Activated T-helper 1 cell treated with anti-CD3 and anti-CD28 coated beads, Interleukin-12 subunit alpha, Interleukin-12 subunit beta, Interleukin-2, Interleukin-4 antibody, amounts not matched to agents 30 ng/mL and 10 ng/mL and 1 ng/mL, durations not matched to agents 14 hours and 24 hours and 36 hours (primary cell): Measurements from ENCODE around the gene HSF2. TPM values are rescaled to one million over a fixed set of nuclear protein-coding genes. Genes with fewer than 3 reads are reported as not detected.
"Not testable (repeated sequence)": the region's sequence is repeated elsewhere in the genome, so short reads cannot be mapped to it uniquely, and the experiment has no call there.

ENCODE experiments used
- DNase-seq: peaks from one replicate; pipeline ENCODE4 v3.0.0; 2021; ENCODE audit warnings: low spot score
- H3K27ac Mint-ChIP-seq: one replicate; pipeline ENCODE4 v1.8.0; 2021; ENCODE audit warnings: mild to moderate bottlenecking, mixed read lengths
- H3K27me3 Mint-ChIP-seq: one replicate; pipeline ENCODE4 v1.8.0; 2022; ENCODE audit warnings: mild to moderate bottlenecking, moderate library complexity, mixed read lengths; ENCODE audit not compliant: insufficient read depth
- H3K36me3 Mint-ChIP-seq: one replicate; pipeline ENCODE4 v1.8.0; 2021; ENCODE audit warnings: low read depth, mixed read lengths
- H3K4me1 Mint-ChIP-seq: one replicate; pipeline ENCODE4 v1.8.0; 2021; ENCODE audit warnings: low read depth, mixed read lengths
- H3K4me3 Mint-ChIP-seq: one replicate; pipeline ENCODE4 v1.8.0; 2021; ENCODE audit warnings: mild to moderate bottlenecking, moderate library complexity, mixed read lengths
- H3K9me3 Mint-ChIP-seq: one replicate; pipeline ENCODE4 v1.8.0; 2021; ENCODE audit warnings: mixed read lengths
- intact Hi-C: fragments of 100-400 bp; cut with micrococcal nuclease; formaldehyde crosslinking; loops from one replicate; pipeline ENCODE4 v1.15.1; 2024
- total RNA-seq: library from RNA; stranded (reverse); gene quantifications from 2 replicates; pipeline ENCODE4 v1.2.3, GENCODE V29; 2022

Gene HSF2
- total RNA-seq, 1 donor from 2014 or later = 14.7 TPM

DNA sequence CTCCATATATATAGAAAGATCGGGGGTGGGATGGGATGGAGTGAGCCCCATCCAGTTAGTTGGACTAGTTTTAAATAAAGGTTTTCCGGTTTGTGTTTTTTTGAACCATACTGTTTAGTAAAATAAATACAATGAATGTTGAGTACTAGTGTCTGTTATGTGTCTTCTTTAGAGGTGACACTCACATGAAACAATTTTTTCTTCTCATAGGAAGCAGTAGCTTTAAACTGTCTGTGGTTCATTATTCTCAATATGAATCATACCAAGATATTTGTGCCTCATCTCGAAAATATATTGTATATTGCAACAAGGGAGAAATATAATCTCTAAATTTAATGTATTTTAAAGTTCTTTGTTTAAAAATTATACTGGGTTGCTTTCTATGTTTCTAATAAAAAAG, 33.4 kb downstream of the HSF2 start:
- DNase-seq = no peak
- Mint-ChIP-seq H3K36me3 (peaks cover 41% of the 10 kb centered on the region), H3K4me1 (no peaks in the 10 kb centered on the region), H3K9me3 (peaks cover 8% of the 10 kb centered on the region), H3K27ac (no peak overlapping the region), H3K27me3 (no peaks in the 10 kb centered on the region), H3K4me3 (no peak overlapping the region)
- intact Hi-C loops = no loop called here

DNA sequence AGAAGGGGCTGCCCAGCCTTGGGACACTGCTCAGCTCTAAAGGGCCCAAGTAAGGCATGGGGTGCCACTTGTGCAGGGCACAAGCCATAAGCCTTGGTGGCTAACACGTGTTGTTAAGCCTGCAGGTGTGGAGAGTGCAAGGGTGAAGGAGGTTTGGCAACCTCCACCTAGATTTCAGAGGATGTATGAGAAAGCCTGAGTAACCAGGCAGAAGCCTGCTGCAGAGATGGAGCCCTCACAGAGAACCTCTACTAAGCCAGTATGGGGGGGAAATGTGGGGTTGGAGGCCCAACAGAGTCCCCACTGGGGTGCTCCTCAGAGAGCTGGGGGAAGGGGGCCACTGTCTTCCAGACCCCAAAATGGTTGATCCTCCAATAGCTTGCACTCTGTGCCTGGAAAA, 39.5 kb downstream of the HSF2 start:
- Mint-ChIP-seq H3K27ac (no peak overlapping the region), H3K9me3 (peaks cover 34% of the 10 kb centered on the region), H3K27me3 (no peaks in the 10 kb centered on the region), H3K4me3 (no peak overlapping the region), H3K4me1 (no peaks in the 10 kb centered on the region), H3K36me3 (peaks cover 61% of the 10 kb centered on the region)
- no peak for DNase-seq
- intact Hi-C loops = no loop called here

DNA sequence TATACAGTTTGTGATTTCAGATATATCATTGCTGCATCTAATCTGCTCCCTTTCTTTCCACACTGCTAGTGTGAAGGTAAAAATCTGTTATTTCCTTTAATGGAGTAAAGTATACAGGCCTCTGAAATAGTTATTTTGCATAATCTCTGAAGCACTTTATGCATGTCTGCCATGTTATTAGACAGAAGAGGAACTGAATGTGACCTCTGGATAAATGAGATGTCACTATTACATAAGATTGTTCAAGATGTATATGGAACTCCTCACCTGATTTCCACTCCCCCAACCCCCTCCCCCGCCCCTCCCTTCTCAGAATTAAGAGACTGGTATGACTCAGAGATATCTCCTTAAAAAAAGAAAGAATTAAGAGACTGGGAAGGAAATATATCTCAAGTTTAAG, 45.8 kb downstream of the HSF2 start:
- no peak overlapping the region for H3K27ac Mint-ChIP-seq

DNA sequence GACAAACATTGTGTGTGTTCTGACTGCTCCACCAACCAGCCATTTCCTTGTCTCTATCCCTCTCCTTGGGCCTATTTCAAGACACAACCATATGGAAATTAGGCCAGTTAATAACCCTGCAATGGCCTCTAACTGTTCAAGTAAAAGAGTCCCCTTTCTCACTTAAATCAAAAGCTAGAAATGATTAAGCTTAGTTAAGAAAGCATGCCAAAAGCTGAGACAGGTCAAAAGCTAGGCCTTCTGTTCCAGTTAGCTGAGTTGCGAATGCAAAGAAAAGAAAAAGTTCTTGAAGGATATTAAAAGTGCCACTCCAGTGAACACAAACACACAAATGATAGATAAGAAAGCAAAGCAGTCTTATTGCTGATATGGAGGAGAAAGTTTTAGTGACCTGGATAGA, 49.6 kb downstream of the HSF2 start:
- Mint-ChIP-seq H3K9me3 (no peaks in the 10 kb centered on the region), H3K4me3 (no peak overlapping the region), H3K4me1 (no peaks in the 10 kb centered on the region), H3K27me3 (no peaks in the 10 kb centered on the region), H3K36me3 (peaks cover 43% of the 10 kb centered on the region), H3K27ac (no peak overlapping the region)
- DNase-seq = no peak
- intact Hi-C loops = no loop called here

More for the DNA sequence above, 45.8 kb downstream of the HSF2 start:
- Mint-ChIP-seq H3K4me1 (no peaks in the 10 kb centered on the region), H3K9me3 (peaks cover 3% of the 10 kb centered on the region), H3K27me3 (no peaks in the 10 kb centered on the region), H3K4me3 (no peak overlapping the region), H3K36me3 (peaks cover 44% of the 10 kb centered on the region)
- intact Hi-C loops = no loop called here
- DNase-seq = no peak

- no peak overlapping the region for H3K27ac Mint-ChIP-seq
- no peaks in the 10 kb centered on the region for H3K9me3 Mint-ChIP-seq
- H3K36me3 Mint-ChIP-seq = peaks cover 44% of the 10 kb centered on the region
- no peak for DNase-seq
- H3K4me3 Mint-ChIP-seq = no peak overlapping the region
- H3K4me1 Mint-ChIP-seq = no peaks in the 10 kb centered on the region
- intact Hi-C loops = no loop called here
- no peaks in the 10 kb centered on the region for H3K27me3 Mint-ChIP-seq
Measured at GRCh38 chr6:122452509-122452908, 53.1 kb downstream of the HSF2 start.

GRCh38 chr6:122454673-122455072, 55.2 kb downstream of the HSF2 start:
- Mint-ChIP-seq H3K36me3 (peaks cover 38% of the 10 kb centered on the region), H3K27ac (no peak overlapping the region), H3K27me3 (no peaks in the 10 kb centered on the region), H3K4me1 (peaks cover 20% of the 10 kb centered on the region), H3K9me3 (no peaks in the 10 kb centered on the region), H3K4me3 (no peak overlapping the region)
- DNase-seq = no peak
- intact Hi-C loops = no loop called here

DNA sequence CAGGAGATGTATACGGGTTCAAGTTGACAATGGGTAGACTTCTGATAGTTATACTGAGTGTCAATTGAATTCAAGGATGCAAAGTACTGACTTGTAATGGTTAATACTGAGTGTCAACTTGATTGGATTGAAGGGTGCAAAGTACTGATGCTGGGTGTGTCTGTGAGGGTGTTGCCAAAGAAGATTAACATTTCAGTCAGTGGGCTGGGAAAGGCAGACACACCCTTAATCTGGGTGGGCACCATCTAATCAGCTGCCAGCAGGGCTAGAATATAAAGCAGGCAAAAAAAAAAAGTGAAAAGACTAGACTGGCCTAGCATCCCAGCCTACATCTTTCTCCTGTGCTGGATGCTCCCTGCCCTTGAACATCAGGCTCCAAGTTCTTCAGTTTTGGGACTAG, 55.7 kb downstream of the HSF2 start:
- DNase-seq, H3K27ac Mint-ChIP-seq: not testable (repeated sequence)

DNA sequence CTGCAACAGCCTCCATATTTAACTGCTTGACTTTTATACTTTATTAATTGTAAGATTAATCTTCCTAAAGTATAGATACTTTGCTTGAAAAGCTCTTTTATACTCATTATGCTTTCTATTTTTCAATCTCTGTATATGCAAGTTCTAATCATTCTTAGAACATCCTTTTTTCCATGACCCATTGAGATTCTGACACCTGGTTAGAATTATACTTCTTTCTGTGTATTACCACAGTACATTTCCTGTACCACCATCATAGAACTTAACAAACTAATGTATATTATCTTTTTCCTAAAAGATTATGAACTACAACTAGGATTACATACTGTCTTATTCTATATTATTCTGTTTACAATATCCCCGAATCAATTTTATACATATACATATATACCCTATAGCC, 58.6 kb downstream of the HSF2 start:
- no peak overlapping the region for H3K4me3 Mint-ChIP-seq
- H3K36me3 Mint-ChIP-seq = peaks cover 30% of the 10 kb centered on the region
- no peaks in the 10 kb centered on the region for H3K27me3 Mint-ChIP-seq
- intact Hi-C loops = no loop called here
- peak overlapping the region; percentile 61 for H3K27ac Mint-ChIP-seq
- no peaks in the 10 kb centered on the region for H3K9me3 Mint-ChIP-seq
- H3K4me1 Mint-ChIP-seq = peaks cover 39% of the 10 kb centered on the region
- DNase-seq = no peak

More for the DNA sequence above, 55.7 kb downstream of the HSF2 start:
- intact Hi-C loops, H3K27me3 Mint-ChIP-seq, H3K4me3 Mint-ChIP-seq, H3K9me3 Mint-ChIP-seq: not testable (repeated sequence)
- peaks cover 21% of the 10 kb centered on the region for H3K4me1 Mint-ChIP-seq
- H3K36me3 Mint-ChIP-seq = peaks cover 36% of the 10 kb centered on the region

DNA sequence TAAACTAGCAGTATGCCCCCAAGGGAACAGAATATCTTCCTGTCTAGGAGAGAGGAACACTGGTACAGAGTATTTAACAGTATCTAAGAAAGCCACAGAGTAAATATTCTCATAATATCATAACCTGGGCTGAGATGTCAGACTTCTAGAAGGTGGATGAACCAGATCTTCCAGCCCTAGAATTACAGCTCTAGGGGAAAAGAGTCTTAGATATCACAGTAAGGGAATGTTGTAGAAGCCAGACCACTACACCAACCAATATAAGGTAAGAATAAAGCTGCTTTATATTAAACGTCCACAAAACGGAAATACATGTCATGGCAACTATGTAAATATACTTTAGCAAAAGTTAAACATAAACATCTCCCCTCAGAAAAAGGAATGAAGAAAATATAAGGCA, 59.8 kb downstream of the HSF2 start:
- DNase-seq = no peak
- Mint-ChIP-seq H3K4me3 (no peak overlapping the region), H3K27ac (no peak overlapping the region), H3K9me3 (no peaks in the 10 kb centered on the region), H3K4me1 (peaks cover 46% of the 10 kb centered on the region), H3K36me3 (peaks cover 27% of the 10 kb centered on the region), H3K27me3 (no peaks in the 10 kb centered on the region)
- intact Hi-C loops = no loop called here

DNA sequence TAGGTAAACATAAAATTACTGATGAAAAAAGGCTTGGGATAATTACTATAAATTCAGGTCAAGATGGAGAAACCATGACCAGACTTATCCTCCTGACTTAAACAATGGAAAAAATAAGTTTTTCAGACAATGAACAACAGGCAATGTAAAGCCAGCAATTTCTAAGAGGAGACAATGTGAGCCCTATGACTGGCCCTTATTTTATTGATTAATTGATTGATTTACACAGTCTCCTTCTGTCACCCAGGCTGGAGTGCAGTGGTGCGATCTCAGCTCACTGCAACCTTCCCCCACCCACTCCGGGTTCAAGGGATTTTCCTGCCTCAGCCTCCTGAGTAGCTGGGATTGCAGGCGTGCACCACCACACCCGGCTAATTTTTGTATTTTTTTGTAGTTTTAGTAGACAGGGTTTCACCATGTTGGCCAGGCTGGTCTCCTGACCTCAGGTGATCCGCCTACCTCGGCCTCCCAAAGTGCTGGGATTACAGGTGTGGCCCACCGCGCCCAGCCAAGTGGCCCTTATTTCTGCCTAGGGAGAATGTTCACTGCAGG, 60.5 kb downstream of the HSF2 start:
- intact Hi-C loops, H3K27me3 Mint-ChIP-seq, H3K4me3 Mint-ChIP-seq, H3K27ac Mint-ChIP-seq, H3K9me3 Mint-ChIP-seq, DNase-seq: not testable (repeated sequence)
- Mint-ChIP-seq H3K4me1 (peaks cover 46% of the 10 kb centered on the region), H3K36me3 (peaks cover 20% of the 10 kb centered on the region)

DNA sequence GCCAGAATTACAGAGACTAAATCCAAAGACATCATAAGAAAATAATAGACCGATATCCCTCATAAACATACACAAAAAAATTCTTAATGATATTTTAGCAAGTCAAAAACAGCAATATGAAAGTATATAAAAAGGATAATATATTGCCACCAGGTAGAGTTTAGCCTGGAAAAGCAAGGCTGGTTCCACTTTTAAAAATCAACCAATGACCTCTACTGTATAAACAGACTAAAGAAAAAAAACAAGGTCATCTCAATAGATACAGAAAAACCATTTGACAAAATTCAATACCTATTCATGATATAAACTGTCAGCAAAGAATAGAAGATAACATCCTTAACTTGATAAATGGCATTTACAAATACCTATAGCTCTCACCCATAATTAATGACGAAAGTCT, 62.4 kb downstream of the HSF2 start:
- DNase-seq = no peak
- H3K27ac Mint-ChIP-seq = no peak overlapping the region
- H3K36me3 Mint-ChIP-seq = peaks cover 22% of the 10 kb centered on the region
- no peaks in the 10 kb centered on the region for H3K27me3 Mint-ChIP-seq
- intact Hi-C loops = no loop called here
- H3K9me3 Mint-ChIP-seq = no peaks in the 10 kb centered on the region
- peaks cover 49% of the 10 kb centered on the region for H3K4me1 Mint-ChIP-seq
- H3K4me3 Mint-ChIP-seq = no peak overlapping the region

GRCh38 chr6:122471107-122472021, 71.9 kb downstream of the HSF2 start, which contains the start of gene SERINC1:
Gene SERINC1, minus strand, starts transcription at chr6:122471807. Its CDS starts 70 bp downstream, at chr6:122471737.
- Mint-ChIP-seq H3K4me1 (peaks cover 25% of the 10 kb centered on the region), H3K4me3 (peak within 1 kb of the TSS; percentile 100), H3K27me3 (peaks cover 2% of the 10 kb centered on the region), H3K36me3 (peaks cover 6% of the 10 kb centered on the region), H3K9me3 (no peaks in the 10 kb centered on the region), H3K27ac (peak within 1 kb of the TSS; percentile 100)
- intact Hi-C loops = loop anchor here (1.0 to 10.0 kb wide), 7 partner anchors 15 to 1137 kb away; partner anchors contain the start of genes HSF2, PKIB and TBC1D32
- DNase-seq = peak; percentile 86

GRCh38 chr6:122472022-122472340, 72.5 kb downstream of the HSF2 start:
- intact Hi-C loops = loop anchor here (5.0 to 10.0 kb wide), 2 partner anchors 140 to 1137 kb away; partner anchors contain the start of genes PKIB and TBC1D32
- Mint-ChIP-seq H3K27me3 (peaks cover 3% of the 10 kb centered on the region), H3K4me1 (peaks cover 20% of the 10 kb centered on the region), H3K27ac (peak overlapping the region; percentile 100), H3K4me3 (peak overlapping the region; percentile 100), H3K36me3 (peaks cover 4% of the 10 kb centered on the region), H3K9me3 (no peaks in the 10 kb centered on the region)
- no peak for DNase-seq
